Keratinocyte (primary cell): ENCODE measurements around the gene PTPN23.

Experiments used
- CTCF ChIP-seq, 3 experiments: IDR thresholded peaks in 1 of 3; conservative IDR thresholded peaks in 1 of 3; optimal IDR thresholded peaks in 1 of 3; 2 replicates in 2 of 3; 3 replicates in 1 of 3; pipeline versions ENCODE3 to v1.5.1; 2011; ENCODE audit warnings: low read length in 3 of 3, mild to moderate bottlenecking in 3 of 3, moderate library complexity in 2 of 3, control low read depth in 1 of 3, inconsistent platforms in 1 of 3; ENCODE audit not compliant: insufficient read depth in 2 of 3; ENCODE audit errors: extremely low read depth in 1 of 3
- EZH2 ChIP-seq: IDR thresholded peaks from one replicate; pipeline ENCODE4 v1.6.1; 2012; ENCODE audit warnings: inconsistent platforms, mild to moderate bottlenecking, low read length, moderate library complexity

DNA sequence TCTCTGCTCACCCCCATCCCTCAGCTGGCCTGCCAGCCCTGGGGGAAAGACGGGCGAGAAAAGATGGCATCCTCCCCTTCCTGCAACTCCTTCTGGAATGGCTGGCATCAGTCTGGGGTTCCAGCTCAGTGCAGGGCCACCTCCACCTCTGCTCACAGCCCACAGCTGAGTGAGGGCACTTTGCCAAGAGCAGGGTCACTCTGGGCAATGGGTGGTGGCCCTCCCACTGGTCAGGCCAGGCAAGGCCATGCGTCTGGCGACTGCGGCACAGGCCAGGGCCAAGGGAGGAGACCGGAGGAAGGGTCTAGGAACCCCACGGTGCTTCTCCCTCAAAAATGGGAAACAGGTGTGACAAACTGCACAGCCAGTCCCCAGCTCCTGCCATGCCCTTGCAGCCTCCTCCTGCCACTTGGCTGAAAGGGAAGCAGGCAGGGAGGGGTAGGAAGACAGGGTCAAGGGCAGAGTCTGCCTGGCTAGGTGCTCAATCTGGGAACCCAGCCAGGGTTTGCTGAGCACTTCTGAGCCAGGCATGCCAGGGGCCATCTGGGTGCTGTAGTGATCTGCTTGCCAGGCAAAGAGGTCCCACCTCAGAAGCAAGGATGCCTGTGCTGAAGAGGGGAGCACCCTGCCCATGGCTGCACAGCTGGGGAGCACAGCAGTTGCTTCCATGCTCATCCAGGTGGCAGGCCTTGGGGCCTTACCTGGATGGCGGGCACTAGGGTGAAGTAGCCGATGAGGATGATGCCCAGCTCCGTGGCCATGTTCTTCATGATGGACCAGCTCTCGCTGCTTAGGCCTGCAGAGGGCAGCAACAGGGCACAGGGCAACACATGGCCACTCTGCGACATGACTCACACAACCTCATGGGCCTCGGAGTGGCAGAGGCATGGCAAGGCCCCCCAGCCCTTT lies 41.2 kb downstream of the PTPN23 start:
- peak in 2 of 3 experiments; percentile 39 to 53 for TF ChIP-seq CTCF (optimal IDR thresholded peaks at IDR 0.05 in 1 of 3, IDR thresholded peaks at IDR 0.05 in 1 of 3, conservative IDR thresholded peaks at IDR 0.05 in 1 of 3; ENCODE audit: extremely low read depth in 1 of 3, insufficient read depth in 2 of 3, low read length in 3 of 3)
- no peak for TF ChIP-seq EZH2
